HG02943 (cell line): ENCODE measurements around the gene MTFR2.

Experiments used
- ATAC-seq: cut with Tn5 transposase; IDR thresholded peaks from one replicate; pipeline ENCODE4 v1.9.1; 2021; ENCODE audit warnings: mild to moderate bottlenecking, low read depth, moderate library complexity; ENCODE audit not compliant: unreplicated experiment

MTFR2 gene

DNA sequence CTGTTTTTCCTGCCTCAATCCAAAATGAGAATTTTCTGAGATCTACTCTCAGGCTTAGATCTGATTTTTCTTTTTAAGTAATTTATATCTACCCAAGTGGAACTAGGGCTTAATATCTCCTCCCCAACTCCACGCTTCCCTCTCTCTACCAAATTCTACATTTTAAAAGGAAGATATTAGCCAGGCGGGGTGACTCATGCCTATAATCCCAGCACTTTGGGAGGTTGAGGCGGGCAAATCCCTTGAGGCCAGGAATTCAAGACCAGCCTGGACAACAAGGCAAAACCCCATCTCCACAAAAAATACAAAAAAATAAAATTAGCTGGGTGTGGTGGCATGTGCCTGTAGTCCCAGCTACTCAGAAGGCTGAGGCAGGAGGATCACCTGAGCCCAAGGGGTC lies 61.0 kb downstream of the MTFR2 start:
- no peak for ATAC-seq

DNA sequence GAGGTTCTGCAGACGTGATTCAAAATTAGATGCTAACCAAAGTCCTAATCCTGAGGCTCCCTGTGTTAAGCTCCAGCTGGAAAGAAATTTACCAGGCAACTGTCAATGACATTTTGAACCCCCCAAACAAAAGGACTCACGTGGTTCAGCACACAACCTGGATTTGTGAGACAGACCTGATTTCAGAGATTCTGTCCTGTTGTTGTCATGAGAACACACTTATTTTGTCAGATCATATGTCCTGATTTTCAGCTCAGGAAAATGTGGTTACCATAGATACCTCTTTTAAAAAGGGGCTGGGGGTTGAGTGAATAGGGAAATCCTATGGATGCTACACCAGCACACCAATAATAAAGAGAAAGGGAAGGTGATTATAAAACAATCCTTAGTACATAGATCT lies 61.6 kb downstream of the MTFR2 start:
- no peak for ATAC-seq

DNA sequence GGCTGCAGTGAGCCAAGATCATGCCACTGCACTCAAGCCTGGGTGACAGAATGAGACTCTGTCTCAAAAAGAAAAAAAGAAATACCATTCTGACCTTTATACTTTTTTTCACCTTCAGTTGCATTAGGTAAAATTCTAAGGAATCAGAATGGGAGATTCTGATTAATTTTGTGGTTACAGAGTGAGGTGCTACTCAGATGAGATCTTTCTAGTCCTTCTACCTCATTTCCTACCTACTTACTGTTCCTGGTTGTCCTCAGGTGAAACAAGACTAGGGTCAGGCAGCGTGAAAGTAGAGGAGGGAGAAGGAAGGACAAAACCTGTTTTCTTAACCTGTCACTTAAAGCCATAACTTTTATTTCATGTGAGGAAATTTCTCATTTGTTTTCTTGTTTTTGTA lies 63.7 kb downstream of the MTFR2 start:
- ATAC-seq: no peak

DNA sequence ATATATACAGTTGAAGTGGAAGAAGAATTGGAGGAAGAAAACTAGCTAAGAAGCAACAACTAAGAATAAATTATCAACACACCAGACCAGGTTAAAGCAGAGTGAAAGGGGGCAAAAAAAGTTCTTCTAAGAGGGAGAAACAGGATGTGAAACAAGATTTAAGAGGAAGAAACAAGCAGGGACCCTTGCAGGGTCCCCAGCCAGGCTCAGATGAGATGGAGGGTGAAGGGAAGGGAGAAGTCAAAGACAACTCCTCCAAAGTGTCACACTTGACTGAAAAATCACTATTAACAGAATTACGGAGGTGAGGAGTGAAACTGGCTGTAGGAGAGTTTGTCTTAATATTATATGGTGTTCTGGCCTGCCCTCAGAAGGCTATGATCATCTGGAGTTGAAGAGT lies 65.4 kb downstream of the MTFR2 start:
- ATAC-seq: no peak

DNA sequence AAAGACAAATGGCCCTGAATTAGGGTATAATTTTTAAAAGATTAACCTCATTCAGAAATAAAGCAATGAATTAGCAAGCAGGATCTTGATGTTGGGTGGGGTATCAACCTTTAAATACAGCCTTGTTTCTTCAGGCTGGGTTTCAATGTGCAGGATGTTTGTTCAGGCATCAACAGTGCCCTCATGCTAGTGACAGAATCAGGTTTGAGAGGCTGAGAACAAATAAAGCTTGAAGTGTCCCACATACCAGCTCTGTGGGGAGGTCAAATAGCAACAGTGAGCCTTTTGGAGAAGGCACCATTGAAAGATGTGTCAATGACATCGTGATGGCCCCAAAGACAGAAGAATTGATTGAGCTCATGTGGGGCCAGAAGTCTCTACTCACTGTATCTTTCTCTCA lies 68.2 kb downstream of the MTFR2 start:
- ATAC-seq: no peak

DNA sequence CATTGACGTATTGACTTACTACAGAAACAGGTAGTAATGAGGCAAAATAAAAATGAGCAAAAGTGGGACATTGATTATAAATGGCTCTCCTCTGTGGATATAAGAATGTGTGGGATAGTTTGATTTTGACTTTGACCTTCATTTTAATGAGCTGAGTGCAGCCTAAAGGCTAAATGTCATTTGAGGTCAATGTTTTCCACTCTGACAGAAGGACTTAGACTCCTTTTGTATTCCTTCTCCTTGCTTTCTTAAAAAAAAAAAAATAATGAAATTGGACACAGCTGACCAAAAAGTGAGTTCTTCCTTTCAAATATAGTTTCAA lies 68.6 kb downstream of the MTFR2 start:
- ATAC-seq: no peak
